Lower leg skin (tissue), 3 donors: ENCODE results near the gene ACSS3.

Experiments used
- POLR2A ChIP-seq, 2 donors: fragments of 450-650 bp; IDR thresholded peaks; one replicate each; pipeline ENCODE4 v1.6.1; 2016 to 2017; ENCODE audit warnings: antibody characterized with exemption in 2 of 2, mild to moderate bottlenecking in 1 of 2, moderate library complexity in 1 of 2
- TF ChIP-seq, protein P1 (sequence below), 3 donors: fragments of 450-650 bp; IDR thresholded peaks; one replicate each; pipeline ENCODE4 v1.5.1; 2016; ENCODE audit warnings: antibody characterized with exemption in 3 of 3, mild to moderate bottlenecking in 3 of 3, moderate library complexity in 2 of 3

DNA sequence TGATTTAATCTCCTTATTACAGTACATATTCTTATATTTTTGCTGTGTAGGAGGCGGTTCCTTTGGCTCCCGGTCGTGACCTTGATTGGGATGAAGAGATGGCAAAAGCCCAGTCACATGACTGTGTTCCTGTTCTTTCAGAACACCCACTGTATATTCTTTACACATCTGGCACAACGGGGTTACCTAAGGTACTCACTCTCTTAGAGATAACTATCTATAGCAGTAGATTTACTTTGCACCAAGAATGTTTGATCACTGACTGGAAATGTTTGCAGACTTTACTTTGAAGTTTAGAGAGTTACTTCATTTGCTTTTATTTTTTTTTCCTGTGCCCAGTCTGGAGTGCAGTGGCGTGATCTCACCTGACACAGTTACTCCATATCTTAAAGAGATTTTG lies 65.2 kb downstream of the ACSS3 start:
- TF ChIP-seq POLR2A (IDR thresholded peaks at IDR 0.05) = no peak
- TF ChIP-seq, protein P1, sequence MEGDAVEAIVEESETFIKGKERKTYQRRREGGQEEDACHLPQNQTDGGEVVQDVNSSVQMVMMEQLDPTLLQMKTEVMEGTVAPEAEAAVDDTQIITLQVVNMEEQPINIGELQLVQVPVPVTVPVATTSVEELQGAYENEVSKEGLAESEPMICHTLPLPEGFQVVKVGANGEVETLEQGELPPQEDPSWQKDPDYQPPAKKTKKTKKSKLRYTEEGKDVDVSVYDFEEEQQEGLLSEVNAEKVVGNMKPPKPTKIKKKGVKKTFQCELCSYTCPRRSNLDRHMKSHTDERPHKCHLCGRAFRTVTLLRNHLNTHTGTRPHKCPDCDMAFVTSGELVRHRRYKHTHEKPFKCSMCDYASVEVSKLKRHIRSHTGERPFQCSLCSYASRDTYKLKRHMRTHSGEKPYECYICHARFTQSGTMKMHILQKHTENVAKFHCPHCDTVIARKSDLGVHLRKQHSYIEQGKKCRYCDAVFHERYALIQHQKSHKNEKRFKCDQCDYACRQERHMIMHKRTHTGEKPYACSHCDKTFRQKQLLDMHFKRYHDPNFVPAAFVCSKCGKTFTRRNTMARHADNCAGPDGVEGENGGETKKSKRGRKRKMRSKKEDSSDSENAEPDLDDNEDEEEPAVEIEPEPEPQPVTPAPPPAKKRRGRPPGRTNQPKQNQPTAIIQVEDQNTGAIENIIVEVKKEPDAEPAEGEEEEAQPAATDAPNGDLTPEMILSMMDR (IDR thresholded peaks at IDR 0.05) = no peak
